Stimulated activated naive CD4-positive, alpha-beta T cell treated with Interleukin-2 at 50 U/mL for 16 hours (primary cell): Measurements from ENCODE around the gene COQ3.

Experiments used
- DNase-seq: peaks from one replicate; lab custom pipeline; 2025; lab: John Stamatoyannopoulos, UW

The COQ3 gene, protein sequence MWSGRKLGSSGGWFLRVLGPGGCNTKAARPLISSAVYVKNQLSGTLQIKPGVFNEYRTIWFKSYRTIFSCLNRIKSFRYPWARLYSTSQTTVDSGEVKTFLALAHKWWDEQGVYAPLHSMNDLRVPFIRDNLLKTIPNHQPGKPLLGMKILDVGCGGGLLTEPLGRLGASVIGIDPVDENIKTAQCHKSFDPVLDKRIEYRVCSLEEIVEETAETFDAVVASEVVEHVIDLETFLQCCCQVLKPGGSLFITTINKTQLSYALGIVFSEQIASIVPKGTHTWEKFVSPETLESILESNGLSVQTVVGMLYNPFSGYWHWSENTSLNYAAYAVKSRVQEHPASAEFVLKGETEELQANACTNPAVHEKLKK

DNA sequence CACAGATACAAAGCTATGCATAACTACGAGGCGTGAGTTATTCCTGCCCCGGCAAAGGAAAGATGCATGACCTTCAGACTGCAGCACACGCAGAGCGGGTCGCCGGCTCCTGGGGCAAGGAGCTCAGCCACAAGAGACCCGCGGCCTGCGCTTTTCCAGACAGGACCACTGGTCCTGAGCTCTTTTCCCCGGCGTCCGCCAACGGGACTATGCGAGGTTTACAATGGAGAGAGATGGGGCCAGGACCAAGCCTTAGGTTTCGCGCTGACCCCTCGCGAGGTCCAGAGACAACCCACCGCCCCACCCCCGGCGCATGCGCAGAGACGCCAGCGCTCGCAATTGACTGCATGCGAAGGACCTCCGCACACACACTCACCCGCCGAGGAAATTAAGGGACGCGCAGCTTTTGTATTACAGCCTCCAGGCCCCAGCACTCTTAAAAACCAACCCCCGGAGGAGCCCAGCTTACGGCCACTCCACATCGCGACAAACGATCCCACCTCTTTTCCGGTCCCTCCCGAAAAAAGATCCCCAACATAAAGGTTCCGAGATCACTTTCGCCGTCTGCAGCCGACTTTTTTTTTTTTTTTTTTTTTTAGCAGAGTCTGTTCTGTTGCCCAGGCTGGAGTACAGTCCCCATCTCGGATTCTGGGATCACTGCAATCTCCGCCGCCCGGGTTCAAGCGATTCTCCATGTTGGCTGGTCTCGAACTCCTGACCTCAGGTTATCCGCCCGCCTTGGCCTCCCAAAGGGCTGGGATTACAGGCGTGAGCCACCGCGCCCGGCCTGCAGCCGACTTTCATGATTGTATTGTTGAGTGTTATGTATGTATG lies at the start of gene COQ3:
TSS of gene COQ3 (minus strand) at position 498 of the 834 bp plus-strand sequence. CDS start at position 482, 16 bp downstream.
- DNase-seq, result peak; percentile 49

DNA sequence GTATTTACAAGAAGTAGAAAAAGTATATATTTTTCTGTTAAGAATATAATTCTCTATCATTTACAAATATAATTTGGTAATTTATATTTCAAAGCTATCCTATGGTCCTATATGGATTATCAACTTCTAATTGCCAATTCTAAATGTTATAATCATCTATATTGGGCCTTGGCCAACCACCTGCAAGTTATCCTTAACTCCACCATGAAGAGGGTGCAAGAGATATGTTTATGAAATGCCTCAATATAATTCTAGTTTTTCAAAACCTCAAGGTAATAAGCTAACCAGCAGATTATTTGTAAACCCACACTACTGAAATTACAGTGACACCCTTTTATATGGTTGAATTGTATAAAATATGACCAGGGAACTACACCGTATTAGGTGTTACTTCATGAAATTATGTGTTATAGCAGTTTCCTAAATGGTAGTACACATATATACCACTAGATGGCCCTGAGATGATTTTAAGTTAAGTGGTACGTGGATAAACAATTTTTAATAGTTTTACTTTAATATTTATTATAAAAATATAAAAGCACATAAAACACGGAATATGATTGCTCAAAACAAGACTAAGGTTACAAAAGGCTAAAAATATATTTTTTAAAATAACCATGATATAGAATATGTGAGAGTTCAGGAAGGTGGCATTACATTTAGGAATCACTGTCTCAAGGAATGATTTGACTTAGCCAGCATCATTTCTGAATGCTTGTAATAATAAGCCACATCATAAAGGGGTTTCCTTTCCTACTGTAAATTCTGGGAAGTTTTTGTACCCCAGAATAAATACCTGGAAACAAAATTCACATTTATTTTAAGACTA lies 40.9 kb upstream of the COQ3 start:
- no peak for DNase-seq

DNA sequence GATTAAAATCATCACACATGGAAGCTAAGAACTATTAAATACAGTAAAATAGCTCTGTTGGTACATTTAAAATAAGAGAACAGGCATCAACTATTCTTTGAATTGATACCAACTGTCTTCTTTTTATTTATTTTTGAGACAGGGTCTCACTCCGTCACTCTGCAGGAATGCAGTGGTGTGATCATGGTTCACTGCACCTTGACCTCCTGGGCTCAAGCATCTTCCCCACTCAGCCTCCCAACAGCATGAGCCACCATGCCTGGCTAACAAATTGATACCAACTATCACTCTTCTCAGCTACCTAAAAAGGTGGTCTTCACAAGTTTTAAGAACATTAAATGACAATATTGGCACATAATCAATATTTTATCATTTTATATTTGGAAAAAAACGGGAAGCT lies 38.9 kb upstream of the COQ3 start:
- no peak for DNase-seq

DNA sequence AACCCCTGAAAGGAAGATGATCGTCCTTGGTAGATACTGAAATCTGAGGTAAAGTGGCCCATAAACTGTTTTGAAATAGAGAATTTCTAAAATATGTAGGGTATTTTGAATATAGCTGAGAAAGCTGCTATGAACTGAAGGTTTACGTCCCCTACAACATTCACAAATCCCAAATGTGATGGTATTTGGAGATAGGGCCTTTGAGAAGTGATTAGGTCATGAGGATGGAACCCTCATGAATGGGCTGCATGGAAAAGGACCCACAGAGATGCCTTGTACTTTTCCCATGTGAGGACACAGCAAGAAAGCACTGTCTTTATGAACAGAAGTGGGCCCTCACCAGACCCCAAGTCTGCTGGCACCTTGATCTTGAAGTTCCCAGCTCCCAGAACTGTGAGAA lies 37.9 kb upstream of the COQ3 start:
- DNase-seq, result no peak

DNA sequence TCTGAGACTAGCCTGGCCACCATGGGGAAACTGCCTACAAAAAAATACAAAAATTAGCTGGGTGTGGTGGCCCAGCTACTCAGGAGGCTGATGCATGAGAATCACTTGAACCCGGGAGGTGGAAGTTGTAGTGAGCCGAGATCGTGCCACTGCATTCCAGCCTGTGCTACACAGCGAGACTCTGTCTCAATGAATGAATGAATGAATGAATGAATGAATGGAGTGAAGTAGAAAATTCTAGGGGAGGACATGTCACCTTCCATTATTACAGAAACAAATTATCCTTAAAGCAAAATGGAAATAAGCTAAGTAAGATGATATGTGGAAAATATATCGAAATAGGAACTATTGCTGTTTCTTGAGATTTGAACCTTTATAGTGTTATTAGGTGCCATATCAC lies 34.0 kb upstream of the COQ3 start:
- DNase-seq, result no peak

DNA sequence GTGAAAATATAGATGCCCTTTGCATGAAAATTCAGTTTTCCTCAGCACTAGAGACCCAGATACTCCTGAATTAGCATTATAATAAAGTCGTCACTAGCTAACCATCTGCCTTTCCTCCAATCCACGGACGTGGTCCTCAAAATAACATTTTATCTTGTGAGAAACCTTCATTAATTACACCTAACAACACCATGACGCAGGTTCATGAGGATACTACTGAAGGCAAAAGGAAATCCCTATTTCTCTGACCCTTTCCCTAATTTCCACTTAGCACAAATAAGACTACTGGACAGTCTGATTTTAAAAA lies 32.4 kb upstream of the COQ3 start:
- DNase-seq, result no peak

DNA sequence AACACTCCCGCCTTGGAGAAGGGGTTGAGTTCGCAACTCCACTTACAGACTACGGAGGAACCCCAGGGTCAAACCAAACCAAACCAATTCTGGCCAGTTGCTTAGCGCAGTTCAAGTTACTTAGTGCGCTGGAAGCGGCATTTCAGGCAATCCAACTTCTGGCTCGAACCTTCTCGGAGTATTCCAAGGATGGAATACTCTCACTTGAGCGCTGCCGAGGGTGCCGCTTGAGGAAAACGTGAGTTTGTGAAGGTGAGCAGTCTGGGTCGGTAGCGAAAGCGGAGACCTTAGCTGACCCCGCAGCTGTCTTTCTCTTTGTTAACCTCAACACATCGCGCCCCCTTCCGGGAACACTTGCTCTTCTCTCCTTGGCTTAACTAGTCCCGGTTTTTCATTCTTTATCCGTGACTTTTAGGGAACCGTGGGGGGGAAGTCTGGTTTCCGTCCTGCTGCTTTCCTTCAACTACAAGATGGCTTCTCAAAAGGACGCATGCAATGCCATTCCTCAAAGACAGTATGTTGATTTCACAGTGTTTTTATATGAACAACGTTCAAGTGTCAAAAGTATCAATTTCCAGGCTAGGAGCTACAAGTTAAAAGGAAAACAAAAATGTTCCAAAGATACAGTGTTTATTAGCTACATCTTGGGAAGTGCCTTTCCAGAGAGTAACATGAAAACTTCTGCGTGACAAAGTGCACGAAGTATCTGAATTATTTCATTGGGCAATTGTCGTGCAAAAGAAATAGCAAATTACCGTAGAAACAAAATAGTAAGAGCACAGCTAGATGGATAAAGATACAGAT lies 31.9 kb upstream of the COQ3 start:
- peak; percentile 57 for DNase-seq

DNA sequence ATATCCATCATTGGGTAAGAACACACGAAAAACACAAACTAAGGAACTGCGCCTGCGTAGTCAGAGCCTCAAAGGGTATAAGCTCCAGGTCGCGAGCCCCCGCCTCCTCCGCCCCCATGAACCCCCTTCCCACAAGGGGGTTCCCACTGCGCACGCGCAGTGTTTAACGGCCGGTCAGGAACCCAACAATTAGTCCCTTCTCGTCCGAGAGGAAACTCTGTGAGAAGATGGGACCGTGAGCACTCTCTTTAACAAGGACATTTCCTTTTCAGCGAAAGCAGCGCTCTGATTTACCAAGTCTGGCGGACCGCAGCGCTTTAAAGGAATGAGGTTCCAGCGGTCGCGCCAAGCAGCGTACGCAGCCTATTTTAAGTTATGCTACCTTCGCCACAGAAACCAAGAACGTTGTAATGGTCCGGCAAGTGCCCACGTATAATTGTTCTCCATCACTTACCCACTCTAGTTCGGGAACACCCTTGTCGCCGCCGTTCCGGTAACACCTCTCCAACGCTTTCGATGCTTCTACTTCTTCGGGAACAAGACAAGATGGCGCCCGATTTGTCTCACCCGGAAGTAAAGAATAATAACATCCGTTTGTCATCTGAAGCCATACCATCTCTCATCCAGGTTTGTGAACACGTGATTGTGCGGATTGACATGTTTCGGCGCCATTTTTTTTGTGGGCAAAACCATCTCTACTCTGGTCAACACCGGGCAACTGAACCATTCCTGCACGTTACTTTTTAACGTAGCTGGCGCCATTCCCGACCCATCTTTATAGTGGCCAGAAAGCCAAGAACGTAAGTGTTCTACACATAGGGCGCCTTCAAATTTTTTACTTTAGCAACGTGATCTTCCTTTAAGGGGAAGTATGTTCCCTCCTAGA lies 31.0 kb upstream of the COQ3 start, which contains the start of gene PNISR:
TSS of gene PNISR (minus strand) at position 548 of the 886 bp plus-strand sequence. CDS start 10,649 bp downstream, outside the sequence.
- peak; percentile 83 for DNase-seq

DNA sequence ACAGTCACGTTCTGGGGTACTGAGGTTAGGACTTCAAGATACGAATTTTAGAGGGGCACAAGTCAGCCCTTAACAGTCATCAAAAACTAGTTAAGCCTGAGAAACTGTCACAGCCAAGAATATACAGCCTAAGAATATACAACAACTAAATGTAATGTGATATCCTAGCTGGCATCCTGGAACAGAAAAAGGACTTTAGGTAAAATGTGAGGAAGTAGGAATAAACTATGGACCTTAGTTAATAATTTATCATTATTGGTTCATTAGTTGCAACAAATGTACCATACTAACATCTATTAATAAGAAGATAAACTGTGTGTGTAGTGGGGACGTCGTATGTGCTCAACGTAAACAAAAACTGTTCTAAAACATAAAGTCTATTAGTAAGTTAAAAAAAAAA lies 30.0 kb upstream of the COQ3 start:
- no peak for DNase-seq

DNA sequence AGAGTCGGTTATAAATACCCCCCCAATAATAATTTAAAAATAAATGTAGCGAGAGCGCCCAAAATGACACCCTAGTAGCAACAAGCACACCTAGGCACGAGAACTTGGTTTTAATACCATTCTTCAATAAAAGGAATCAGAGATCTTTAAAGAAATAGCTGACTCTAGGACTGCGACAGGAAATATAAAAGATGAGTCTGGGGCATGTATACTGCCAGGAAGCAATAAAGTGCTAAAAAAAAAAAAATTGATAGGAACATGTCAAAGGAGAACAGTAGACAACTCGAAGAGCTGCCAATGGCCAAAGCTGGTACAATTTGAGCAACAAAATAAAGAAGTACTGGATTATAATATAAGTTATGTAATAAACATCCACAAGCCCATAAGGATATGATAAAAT lies 28.9 kb upstream of the COQ3 start:
- no peak for DNase-seq

DNA sequence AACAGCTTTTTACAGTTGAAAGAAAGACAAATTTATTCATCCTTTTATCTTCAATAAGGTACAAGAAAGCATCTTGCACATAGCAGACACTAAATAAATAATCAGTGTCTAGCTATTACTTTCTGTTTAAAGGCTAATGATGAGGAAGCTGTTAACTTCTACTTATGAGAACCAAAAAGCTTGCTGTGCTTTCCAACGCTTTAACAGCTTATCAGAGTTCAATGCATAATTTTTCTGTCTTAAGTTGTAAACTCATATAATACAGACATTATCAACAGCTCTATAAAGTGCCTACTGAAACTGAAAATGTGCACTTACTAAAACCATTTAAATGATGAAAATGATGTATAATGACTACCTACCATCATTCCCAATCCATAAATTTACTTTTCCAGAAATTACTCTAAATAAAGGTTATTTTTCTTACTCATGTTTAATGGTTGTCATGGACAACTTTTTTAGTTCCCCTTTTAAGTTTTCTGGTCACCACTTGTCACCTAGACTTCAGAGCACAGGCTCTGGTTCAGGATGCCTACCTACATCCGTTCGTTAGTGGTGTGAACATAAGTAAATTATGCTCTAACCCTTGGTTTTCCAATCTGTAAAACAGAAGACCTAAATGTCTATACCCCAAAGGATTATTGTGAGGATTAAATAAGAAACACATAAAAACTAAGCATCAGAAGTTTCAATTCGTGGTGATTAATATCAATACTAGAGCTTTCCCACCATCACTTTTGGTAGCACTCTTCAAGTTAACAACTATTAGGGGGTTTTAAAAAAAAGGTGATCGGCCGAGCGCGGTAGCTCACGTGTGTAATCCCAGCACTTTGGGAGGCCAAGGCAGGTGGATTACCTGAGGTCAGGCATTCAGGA lies 23.1 kb upstream of the COQ3 start:
- no peak for DNase-seq

DNA sequence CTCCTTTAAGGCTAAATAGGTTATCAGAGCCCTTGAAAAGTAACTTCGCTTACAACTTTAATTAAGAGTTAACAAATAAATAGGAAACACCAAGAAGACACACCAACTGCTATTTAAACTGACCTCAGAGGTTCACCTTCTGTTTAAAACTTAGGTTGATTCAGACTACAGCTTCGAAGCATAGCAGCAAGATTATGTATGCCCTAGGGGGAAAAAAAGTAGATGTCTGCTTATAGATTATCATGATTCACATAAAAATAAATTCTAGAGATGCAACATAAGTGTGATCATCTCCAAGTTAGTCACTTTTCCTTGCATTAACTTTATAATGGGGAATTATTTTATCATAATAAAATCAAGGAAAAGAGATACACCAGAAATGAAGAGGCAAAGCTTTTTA lies 22.2 kb upstream of the COQ3 start:
- no peak for DNase-seq

DNA sequence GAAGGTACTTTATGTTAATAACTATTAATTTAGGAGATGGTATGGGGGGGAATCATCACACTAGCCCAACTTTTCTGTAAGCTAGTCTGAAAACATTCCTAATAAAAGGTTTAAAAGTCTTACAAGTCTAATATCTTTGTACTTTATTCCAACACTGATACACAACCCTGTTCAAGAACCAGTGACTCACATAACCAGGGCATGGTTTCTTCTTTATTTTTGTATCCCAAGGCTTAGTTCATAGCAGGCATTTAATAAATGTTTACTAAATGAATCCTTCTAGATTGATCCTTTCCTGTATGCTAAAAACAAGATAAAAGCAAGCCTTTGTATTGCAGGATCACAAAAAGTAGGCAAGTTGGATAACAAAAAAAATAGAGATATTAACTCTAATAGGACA lies 21.5 kb upstream of the COQ3 start:
- no peak for DNase-seq

DNA sequence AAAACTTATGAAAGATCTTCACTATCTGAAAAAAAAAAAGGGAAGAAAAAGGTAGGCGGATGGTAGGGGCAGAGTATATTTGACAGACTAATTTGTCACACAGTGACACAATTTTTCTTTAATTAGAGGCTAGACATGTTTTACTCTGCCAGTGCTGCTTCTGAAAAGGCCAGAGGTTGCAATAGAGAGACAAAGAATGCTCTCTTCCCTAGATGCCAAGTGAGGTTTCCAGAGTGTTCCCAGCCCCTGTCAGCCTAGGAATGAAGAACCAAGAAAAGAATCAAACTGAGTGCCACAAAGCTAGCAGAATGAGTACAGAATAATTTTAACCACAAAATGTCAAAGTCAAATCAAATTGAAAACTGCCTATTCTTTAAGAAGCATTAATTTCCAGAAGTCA lies 18.1 kb upstream of the COQ3 start:
- DNase-seq, result no peak

DNA sequence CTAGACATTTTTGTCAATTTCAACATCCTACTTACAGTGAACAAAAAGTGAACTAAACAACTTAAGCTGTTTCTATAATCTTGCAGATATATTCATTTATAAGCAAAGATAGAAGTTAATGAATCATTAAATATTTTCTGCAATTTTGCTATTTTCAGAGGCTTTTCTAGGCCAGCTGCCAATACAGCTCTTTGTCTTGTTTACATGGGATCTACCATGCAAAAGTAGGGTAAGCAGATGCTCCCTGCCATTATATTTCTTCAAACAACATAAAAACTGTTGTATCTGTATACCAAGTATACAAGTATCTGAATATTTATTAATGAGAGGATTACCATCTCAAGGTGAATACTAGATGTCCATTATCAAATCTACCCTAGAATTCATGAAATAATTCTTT lies 15.7 kb upstream of the COQ3 start:
- no peak for DNase-seq

DNA sequence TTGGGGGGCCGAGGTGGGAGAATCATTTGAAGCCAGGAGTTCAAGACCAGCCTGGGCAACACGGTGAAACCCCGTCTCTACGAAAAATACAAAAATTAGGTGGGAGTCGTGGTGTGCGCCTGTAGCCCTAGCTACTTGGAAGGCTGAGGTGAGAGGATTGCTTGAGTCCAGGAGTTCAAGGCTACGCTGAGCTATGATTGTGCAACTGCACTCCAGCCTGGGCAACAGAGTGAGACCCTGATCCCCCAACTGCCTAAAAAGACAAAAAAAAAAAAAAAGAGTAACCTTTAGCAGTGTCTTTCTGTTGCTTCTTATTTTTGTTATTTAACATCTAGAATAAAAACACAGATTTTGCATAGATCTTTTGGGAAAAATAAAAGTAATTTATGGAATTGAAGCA lies 13.1 kb upstream of the COQ3 start:
- DNase-seq, result no peak

DNA sequence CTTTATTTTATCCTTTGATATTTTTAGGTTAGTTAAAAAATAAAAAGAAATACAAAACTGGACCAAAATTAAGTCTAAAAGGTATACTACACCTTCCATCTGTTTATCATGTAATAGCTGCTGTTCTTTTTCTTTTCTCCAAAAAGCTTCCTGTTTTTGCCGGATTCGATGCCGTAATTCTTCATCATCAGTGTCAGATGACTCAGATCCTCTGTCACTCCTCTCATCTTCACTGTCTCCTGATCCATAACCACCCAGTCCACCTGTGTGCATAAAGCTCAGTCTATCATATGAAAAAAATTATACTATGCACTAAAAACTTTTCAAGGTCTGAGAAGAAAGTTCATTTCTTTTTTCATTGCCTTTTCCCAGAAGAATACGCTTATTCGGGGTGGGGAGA lies 8.5 kb upstream of the COQ3 start:
- no peak for DNase-seq

DNA sequence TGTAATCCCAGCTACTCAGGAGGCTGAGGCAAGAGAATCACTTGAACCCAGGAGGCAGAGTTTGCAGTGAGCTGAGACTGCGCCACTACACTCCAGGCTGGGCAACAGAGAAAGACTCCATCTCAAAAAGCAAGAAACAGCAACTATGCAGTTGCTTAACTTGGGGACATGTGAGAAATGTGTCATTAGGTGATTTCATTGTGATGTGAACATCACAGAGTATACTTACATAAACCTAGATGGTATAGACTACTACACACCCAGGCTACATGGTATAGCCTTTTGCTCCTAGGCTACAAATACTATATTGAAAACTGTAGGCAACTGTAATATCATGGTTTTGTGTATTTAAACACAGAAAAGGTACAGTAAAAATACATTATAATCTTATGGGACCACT lies 3.3 kb upstream of the COQ3 start:
- DNase-seq, result no peak

DNA sequence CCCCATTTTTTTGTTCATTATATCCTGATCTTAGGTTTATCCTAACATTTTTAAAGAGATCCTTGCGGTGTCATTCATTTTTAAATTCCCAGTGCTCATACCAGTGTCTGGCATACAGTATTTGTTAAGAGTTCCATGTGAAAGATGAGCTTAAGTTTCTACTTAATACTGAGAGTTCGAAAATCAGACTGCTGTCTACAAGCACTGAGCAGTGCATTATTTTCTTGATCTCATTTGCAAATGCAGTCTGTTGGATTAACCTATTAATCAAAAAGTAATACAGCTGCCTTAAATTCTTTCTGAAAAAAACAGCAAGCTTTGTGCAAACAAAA lies 663 bp downstream of the COQ3 start:
- no peak for DNase-seq

DNA sequence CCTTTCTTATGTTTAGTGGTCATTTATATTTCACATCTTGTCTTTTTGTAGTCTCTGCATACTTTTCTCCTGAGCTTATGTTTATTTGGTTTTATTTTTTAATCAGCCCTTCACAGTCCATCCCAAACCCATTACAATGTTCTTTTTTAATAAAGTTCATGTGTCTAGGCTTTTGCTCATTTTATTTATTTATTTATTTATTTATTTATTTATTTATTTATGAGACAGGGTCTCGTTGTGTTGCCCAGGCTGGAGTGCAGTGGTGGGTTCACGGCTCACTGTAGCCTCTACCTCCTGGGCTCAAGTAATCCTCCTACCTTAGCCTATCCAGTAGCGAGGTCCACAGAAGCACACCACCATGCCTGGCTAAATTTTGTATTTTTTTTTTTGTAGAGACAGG lies 3.1 kb downstream of the COQ3 start:
- DNase-seq, result no peak
